SK-N-SH (cell line): ENCODE measurements around the gene CUL9. TPM values are rescaled to one million over a fixed set of nuclear protein-coding genes. Genes with fewer than 3 reads are reported as not detected.

Source experiments
- CTCF ChIA-PET: fragments of 300-600, 350-600 bp; formaldehyde crosslinking; extraction: SDS; loops from one replicate; lab custom pipeline; 2021; lab: Yijun Ruan, JAX
- POLR2A ChIA-PET: fragments of 350-600 bp; sonication (Branson Sonifier 250); formaldehyde crosslinking; extraction: SDS; loops from one replicate; lab custom pipeline; 2020; ENCODE audit warnings: antibody characterized with exemption, inconsistent platforms; lab: Yijun Ruan, JAX
- DNase-seq: peaks from one replicate; pipeline ENCODE4 v3.0.0; 2012
- H2AFZ ChIP-seq: fragments of 200-600 bp; sonication (generic); 2 replicates; pipeline ENCODE4 v1.8.1; 2016; ENCODE audit warnings: antibody characterized with exemption, mild to moderate bottlenecking, low read depth
- H3F3A ChIP-seq: fragments of 200-600 bp; sonication (generic); replicated peaks from 2 replicates; pipeline ENCODE3; 2016; ENCODE audit warnings: antibody characterized with exemption, mild to moderate bottlenecking; ENCODE audit not compliant: insufficient read depth
- H3K27ac ChIP-seq, 2 experiments: fragments of 200-500 bp in 1 of 2; fragments of 200-600 bp in 1 of 2; sonication (Bioruptor generic) in 1 of 2; sonication (generic), shearing (Covaris generic) in 1 of 2; 2 replicates each; pipeline versions ENCODE4 v1.5.1 to v1.6.1; 2014 to 2016; ENCODE audit warnings: low read depth in 2 of 2, inconsistent platforms in 1 of 2, low read length in 1 of 2, mild to moderate bottlenecking in 1 of 2, mixed read lengths in 1 of 2
- H3K27me3 ChIP-seq: fragments of 200-600 bp; sonication (generic), shearing (Covaris generic); 2 replicates; pipeline ENCODE4 v1.6.1; 2016; ENCODE audit warnings: mixed run types; ENCODE audit not compliant: insufficient read depth
- H3K36me3 ChIP-seq, 2 experiments: fragments of 200-500 bp in 1 of 2; fragments of 200-600 bp in 1 of 2; sonication (Bioruptor generic) in 1 of 2; sonication (generic) in 1 of 2; replicated peaks in 1 of 2; 2 replicates each; pipeline versions ENCODE3 to v1.5.1; 2014 to 2016; ENCODE audit warnings: low read length in 1 of 2, mild to moderate bottlenecking in 1 of 2; ENCODE audit not compliant: insufficient read depth in 2 of 2, control insufficient read depth in 1 of 2
- H3K4me1 ChIP-seq, 2 experiments: fragments of 200-500 bp in 1 of 2; fragments of 200-600 bp in 1 of 2; sonication (Bioruptor generic) in 1 of 2; sonication (generic), shearing (Covaris generic) in 1 of 2; 2 replicates each; pipeline versions ENCODE4 v1.5.1 to v1.6.1; 2014 to 2016; ENCODE audit warnings: low read depth in 1 of 2, low read length in 1 of 2, mixed run types in 1 of 2; ENCODE audit not compliant: insufficient read depth in 2 of 2, control insufficient read depth in 1 of 2
- H3K4me2 ChIP-seq: fragments of 200-600 bp; sonication (generic), shearing (Covaris generic); 2 replicates; pipeline ENCODE4 v1.6.1; 2017; ENCODE audit warnings: mixed run types
- H3K4me3 ChIP-seq, 2 experiments: fragments of 200-500 bp in 1 of 2; fragments of 200-600 bp in 1 of 2; sonication (Bioruptor generic) in 1 of 2; sonication (generic), shearing (Covaris generic) in 1 of 2; 2 replicates each; pipeline versions ENCODE4 v1.5.1 to v1.8.1; 2014 to 2016; ENCODE audit warnings: low read depth in 2 of 2, inconsistent platforms in 1 of 2, low read length in 1 of 2, mild to moderate bottlenecking in 1 of 2, mixed read lengths in 1 of 2, moderate library complexity in 1 of 2
- H3K79me2 ChIP-seq: fragments of 200-600 bp; sonication (generic); 2 replicates; pipeline ENCODE4 v1.8.1; 2017; ENCODE audit warnings: mild to moderate bottlenecking; ENCODE audit not compliant: insufficient read depth
- H3K9ac ChIP-seq: fragments of 200-600 bp; sonication (generic); 2 replicates; pipeline ENCODE4 v1.6.1; 2017; ENCODE audit warnings: mixed run types
- H3K9me2 ChIP-seq: fragments of 200-600 bp; sonication (generic); 2 replicates; pipeline ENCODE4 v1.6.1; 2017; ENCODE audit warnings: mixed run types
- H3K9me3 ChIP-seq: fragments of 200-600 bp; sonication (generic); 2 replicates; pipeline ENCODE4 v1.6.1; 2017; ENCODE audit warnings: mixed run types, mild to moderate bottlenecking, moderate library complexity
- H4K20me1 ChIP-seq: fragments of 200-600 bp; sonication (generic); 2 replicates; pipeline ENCODE4 v1.6.1; 2017; ENCODE audit warnings: mild to moderate bottlenecking, mixed run types; ENCODE audit not compliant: insufficient read depth
- ELF1 ChIP-seq: IDR thresholded peaks from 2 replicates; pipeline ENCODE4 v1.4.0; 2012
- EZH2phosphoT487 ChIP-seq: fragments of 200-600 bp; sonication (generic); IDR thresholded peaks from 2 replicates; pipeline ENCODE4 v1.6.1; 2017; ENCODE audit warnings: low read depth, mixed run types, mild to moderate bottlenecking, antibody characterized with exemption, moderate library complexity, borderline replicate concordance
- FOSL2 ChIP-seq: IDR thresholded peaks from 2 replicates; pipeline ENCODE4 v1.4.0; 2012; ENCODE audit warnings: low read depth, mild to moderate bottlenecking, moderate library complexity, borderline replicate concordance
- GABPA ChIP-seq: IDR thresholded peaks from 2 replicates; pipeline ENCODE4 v1.4.0; 2012; ENCODE audit warnings: low read depth, mild to moderate bottlenecking
- MXI1 ChIP-seq: IDR thresholded peaks from 2 replicates; pipeline ENCODE4 v1.6.1; 2012; ENCODE audit warnings: mild to moderate bottlenecking, low read depth, low read length, improper control_type of control experiment
- RCOR1 ChIP-seq: fragments of 150-350 bp; IDR thresholded peaks from 2 replicates; pipeline ENCODE4 v1.6.1; 2017; ENCODE audit warnings: antibody characterized with exemption, low read length
- RFX5 ChIP-seq: IDR thresholded peaks from 2 replicates; pipeline ENCODE4 v1.6.1; 2012; ENCODE audit warnings: mild to moderate bottlenecking, improper control_type of control experiment, low read length
- RXRA ChIP-seq: IDR thresholded peaks from 2 replicates; pipeline ENCODE4 v1.4.0; 2012; ENCODE audit warnings: low read depth, mild to moderate bottlenecking, borderline replicate concordance
- SIN3A ChIP-seq: IDR thresholded peaks from 2 replicates; pipeline ENCODE4 v1.6.1; 2012; ENCODE audit warnings: low read depth, mild to moderate bottlenecking, low read length, moderate library complexity, borderline replicate concordance
- SMC3 ChIP-seq: IDR thresholded peaks from 2 replicates; pipeline ENCODE4 v1.6.1; 2012; ENCODE audit warnings: low read depth, low read length, improper control_type of control experiment
- TCF12 ChIP-seq: IDR thresholded peaks from 2 replicates; pipeline ENCODE4 v1.4.0; 2012
- TEAD4 ChIP-seq: IDR thresholded peaks from 2 replicates; pipeline ENCODE4 v1.4.0; 2012; ENCODE audit warnings: mild to moderate bottlenecking, borderline replicate concordance; ENCODE audit not compliant: insufficient read depth
- YY1 ChIP-seq: IDR thresholded peaks from 2 replicates; pipeline ENCODE4 v1.4.0; 2012; ENCODE audit warnings: low read depth, mild to moderate bottlenecking
- WGBS: methylation state at CpG from one replicate; pipeline ENCODE4 v1.1.6; 2017; ENCODE audit warnings: low lambda C conversion rate; 5-methylcytosine and 5-hydroxymethylcytosine counted together
- polyA plus RNA-seq, 3 experiments: library from polyadenylated mRNA; depleted of rRNA; stranded (reverse); fragments of >200 nt; gene quantifications; 2 replicates each; pipeline ENCODE4 v1.2.3, GENCODE V29; 2012
- TF ChIP-seq, protein P1 (sequence below): fragments of 200-600 bp; sonication (generic); IDR thresholded peaks from 2 replicates; pipeline ENCODE4 v1.6.1; 2017; ENCODE audit warnings: antibody characterized with exemption, mild to moderate bottlenecking, moderate library complexity
- TF ChIP-seq, protein P2 (sequence below): fragments of 150-350 bp; IDR thresholded peaks from 2 replicates; pipeline ENCODE4 v1.6.1; 2016; ENCODE audit warnings: mild to moderate bottlenecking, low read depth, low read length
- TF ChIP-seq, protein P3 (sequence below): IDR thresholded peaks from 2 replicates; pipeline ENCODE4 v1.4.0; 2012; ENCODE audit warnings: low read depth, borderline replicate concordance

CUL9 gene
- polyA plus RNA-seq, 1 of the 3 experiments (the other 2 are of a cell fraction), result 37.7 TPM

DNA sequence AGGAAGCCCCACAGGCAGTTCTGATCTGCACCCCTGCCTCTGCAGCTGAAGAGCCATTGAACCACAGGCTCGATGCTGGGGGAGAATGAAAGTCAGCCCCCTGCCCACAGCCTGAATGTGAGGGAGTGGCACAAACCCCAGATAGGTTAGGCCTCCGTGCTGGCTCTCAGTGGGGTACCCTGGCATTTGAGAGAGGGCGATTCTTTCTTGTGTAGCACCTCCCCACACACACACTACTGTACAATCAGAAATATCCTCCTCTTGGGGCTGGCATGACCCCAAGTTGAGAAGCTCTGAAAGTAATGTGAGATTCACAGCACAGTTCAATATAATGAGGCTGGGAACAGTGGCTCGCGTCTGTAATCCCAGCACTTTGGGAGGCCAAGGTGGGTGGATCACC is 79.2 kb downstream of the CUL9 start:
- no peak overlapping the region for H3K4me2 ChIP-seq
- H3K4me1 ChIP-seq, result no peaks in the 10 kb centered on the region
- 100% methylated on average over 3 of the region's 5 CpGs for WGBS
- no peaks in the 10 kb centered on the region for H3K27me3 ChIP-seq
- no peak overlapping the region for H2AFZ ChIP-seq
- CTCF ChIA-PET, result no interaction called here
- H3K9me3 ChIP-seq, result no peaks in the 10 kb centered on the region
- H3K27ac ChIP-seq, result no peak overlapping the region
- no peak for DNase-seq
- no peaks in the 10 kb centered on the region for H4K20me1 ChIP-seq
- no peaks in the 10 kb centered on the region for H3K79me2 ChIP-seq
- TF ChIP-seq SIN3A, result no peak
- no peak for TF ChIP-seq ELF1
- TF ChIP-seq RCOR1, result no peak
- no peak for TF ChIP-seq FOSL2
- TF ChIP-seq, protein P1, sequence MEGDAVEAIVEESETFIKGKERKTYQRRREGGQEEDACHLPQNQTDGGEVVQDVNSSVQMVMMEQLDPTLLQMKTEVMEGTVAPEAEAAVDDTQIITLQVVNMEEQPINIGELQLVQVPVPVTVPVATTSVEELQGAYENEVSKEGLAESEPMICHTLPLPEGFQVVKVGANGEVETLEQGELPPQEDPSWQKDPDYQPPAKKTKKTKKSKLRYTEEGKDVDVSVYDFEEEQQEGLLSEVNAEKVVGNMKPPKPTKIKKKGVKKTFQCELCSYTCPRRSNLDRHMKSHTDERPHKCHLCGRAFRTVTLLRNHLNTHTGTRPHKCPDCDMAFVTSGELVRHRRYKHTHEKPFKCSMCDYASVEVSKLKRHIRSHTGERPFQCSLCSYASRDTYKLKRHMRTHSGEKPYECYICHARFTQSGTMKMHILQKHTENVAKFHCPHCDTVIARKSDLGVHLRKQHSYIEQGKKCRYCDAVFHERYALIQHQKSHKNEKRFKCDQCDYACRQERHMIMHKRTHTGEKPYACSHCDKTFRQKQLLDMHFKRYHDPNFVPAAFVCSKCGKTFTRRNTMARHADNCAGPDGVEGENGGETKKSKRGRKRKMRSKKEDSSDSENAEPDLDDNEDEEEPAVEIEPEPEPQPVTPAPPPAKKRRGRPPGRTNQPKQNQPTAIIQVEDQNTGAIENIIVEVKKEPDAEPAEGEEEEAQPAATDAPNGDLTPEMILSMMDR, result no peak
- TF ChIP-seq YY1, result no peak
- TF ChIP-seq RXRA, result no peak
- no peak for TF ChIP-seq TCF12
- no peak for TF ChIP-seq TEAD4
- TF ChIP-seq, protein P2, sequence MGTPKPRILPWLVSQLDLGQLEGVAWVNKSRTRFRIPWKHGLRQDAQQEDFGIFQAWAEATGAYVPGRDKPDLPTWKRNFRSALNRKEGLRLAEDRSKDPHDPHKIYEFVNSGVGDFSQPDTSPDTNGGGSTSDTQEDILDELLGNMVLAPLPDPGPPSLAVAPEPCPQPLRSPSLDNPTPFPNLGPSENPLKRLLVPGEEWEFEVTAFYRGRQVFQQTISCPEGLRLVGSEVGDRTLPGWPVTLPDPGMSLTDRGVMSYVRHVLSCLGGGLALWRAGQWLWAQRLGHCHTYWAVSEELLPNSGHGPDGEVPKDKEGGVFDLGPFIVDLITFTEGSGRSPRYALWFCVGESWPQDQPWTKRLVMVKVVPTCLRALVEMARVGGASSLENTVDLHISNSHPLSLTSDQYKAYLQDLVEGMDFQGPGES, result no peak
- no peak for TF ChIP-seq MXI1
- TF ChIP-seq SMC3, result no peak
- no peak for TF ChIP-seq GABPA
- no peak for TF ChIP-seq RFX5
- no peak for TF ChIP-seq EZH2phosphoT487
- TF ChIP-seq, protein P3, sequence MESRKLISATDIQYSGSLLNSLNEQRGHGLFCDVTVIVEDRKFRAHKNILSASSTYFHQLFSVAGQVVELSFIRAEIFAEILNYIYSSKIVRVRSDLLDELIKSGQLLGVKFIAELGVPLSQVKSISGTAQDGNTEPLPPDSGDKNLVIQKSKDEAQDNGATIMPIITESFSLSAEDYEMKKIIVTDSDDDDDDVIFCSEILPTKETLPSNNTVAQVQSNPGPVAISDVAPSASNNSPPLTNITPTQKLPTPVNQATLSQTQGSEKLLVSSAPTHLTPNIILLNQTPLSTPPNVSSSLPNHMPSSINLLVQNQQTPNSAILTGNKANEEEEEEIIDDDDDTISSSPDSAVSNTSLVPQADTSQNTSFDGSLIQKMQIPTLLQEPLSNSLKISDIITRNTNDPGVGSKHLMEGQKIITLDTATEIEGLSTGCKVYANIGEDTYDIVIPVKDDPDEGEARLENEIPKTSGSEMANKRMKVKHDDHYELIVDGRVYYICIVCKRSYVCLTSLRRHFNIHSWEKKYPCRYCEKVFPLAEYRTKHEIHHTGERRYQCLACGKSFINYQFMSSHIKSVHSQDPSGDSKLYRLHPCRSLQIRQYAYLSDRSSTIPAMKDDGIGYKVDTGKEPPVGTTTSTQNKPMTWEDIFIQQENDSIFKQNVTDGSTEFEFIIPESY, result no peak
- TF ChIP-seq, all 33 proteins: peak for 0
- no peaks in the 10 kb centered on the region for H3K9me2 ChIP-seq
- no peak overlapping the region for H3K4me3 ChIP-seq
- POLR2A ChIA-PET, result no interaction called here
- H3K36me3 ChIP-seq, result no peaks in the 10 kb centered on the region
- no peak overlapping the region for H3K9ac ChIP-seq
- H3F3A ChIP-seq, result no peaks in the 10 kb centered on the region
